GM12878 (cell line): ENCODE measurements around the gene NBDY. TPM values are rescaled to one million over a fixed set of nuclear protein-coding genes. Genes with fewer than 3 reads are reported as not detected.

Source experiments
- ATAC-seq: fragments of 200-7000 bp; cut with Tn5 transposase; 3 replicates; pipeline ENCODE4 v1.9.1; 2020; ENCODE audit warnings: mild to moderate bottlenecking, moderate library complexity
- BruUV-seq: library from RNA; stranded (reverse); fragments of 400-500 nt; replicated peaks from 2 replicates; lab custom pipeline; 2021; lab: Mats Ljungman, UMichigan
- CTCF ChIA-PET: fragments of 300-600 bp; sonication (Branson Sonifier 250); formaldehyde crosslinking; extraction: SDS; loops from one replicate; lab custom pipeline; 2021; ENCODE audit warnings: inconsistent platforms; lab: Yijun Ruan, JAX
- POLR2A ChIA-PET: fragments of 350-600 bp; formaldehyde crosslinking; extraction: SDS; loops from one replicate; lab custom pipeline; 2021; ENCODE audit warnings: inconsistent platforms; lab: Charles Lee
- RAD21 ChIA-PET: fragments of 300-600 bp; sonication (Branson Sonifier 250); formaldehyde crosslinking; loops from one replicate; lab custom pipeline; 2023; ENCODE audit warnings: antibody characterized with exemption; ENCODE audit not compliant: unreplicated experiment; lab: Charles Lee
- SMC1A ChIA-PET: fragments of 300-600 bp; sonication (Branson Sonifier 250); formaldehyde crosslinking; loops from one replicate; lab custom pipeline; 2023; ENCODE audit not compliant: unreplicated experiment, uncharacterized antibody; lab: Charles Lee
- DNase-seq: peaks from one replicate; pipeline ENCODE4 v3.0.0-alpha.2; 2011; ENCODE audit warnings: low read depth, low spot score
- FAIRE-seq: peaks from 3 replicates; lab custom pipeline; 2011; peaks lifted over from hg19 to GRCh38; lab: Jason Lieb, UNC
- H2AFZ ChIP-seq: 2 replicates; pipeline ENCODE4 v1.6.0; 2011; ENCODE audit warnings: low read depth, low read length, control low read depth; ENCODE audit not compliant: control insufficient read depth
- H3K27ac ChIP-seq: 2 replicates; pipeline ENCODE4 v1.5.1; 2011; ENCODE audit warnings: control low read depth; ENCODE audit not compliant: control insufficient read depth, insufficient read depth
- H3K27me3 ChIP-seq, 2 experiments: replicated peaks in 1 of 2; 2 replicates each; pipeline versions ENCODE4 v1.6.0 to v1.6.1; 2011; ENCODE audit warnings: low read length in 1 of 2; ENCODE audit not compliant: control insufficient read depth in 2 of 2, insufficient read depth in 2 of 2
- H3K36me3 ChIP-seq, 2 experiments: 2 replicates each; pipeline ENCODE4 v1.5.1; 2011; ENCODE audit warnings: low read length in 1 of 2; ENCODE audit not compliant: control insufficient read depth in 2 of 2, insufficient read depth in 2 of 2
- H3K4me1 ChIP-seq: 2 replicates; pipeline ENCODE4 v1.6.1; 2011; ENCODE audit warnings: mild to moderate bottlenecking, low read length, moderate library complexity, mixed read lengths; ENCODE audit not compliant: control insufficient read depth, insufficient read depth
- H3K4me2 ChIP-seq: 2 replicates; pipeline ENCODE4 v1.6.0; 2011; ENCODE audit warnings: control low read depth; ENCODE audit not compliant: control insufficient read depth, insufficient read depth
- H3K4me3 ChIP-seq: fragments of 200-600 bp; sonication (generic); 2 replicates; pipeline ENCODE4 v1.5.1; 2016
- H3K79me2 ChIP-seq: 2 replicates; pipeline ENCODE4 v1.6.0; 2011; ENCODE audit warnings: low read length; ENCODE audit not compliant: control insufficient read depth, insufficient read depth
- H3K9ac ChIP-seq: 2 replicates; pipeline ENCODE4 v1.8.0; 2011; ENCODE audit warnings: low read length, control low read depth, mixed read lengths; ENCODE audit not compliant: control insufficient read depth, insufficient read depth
- H3K9me3 ChIP-seq: replicated peaks from 3 replicates; pipeline ENCODE4 v1.5.1; 2011; ENCODE audit warnings: mild to moderate bottlenecking, low read length; ENCODE audit not compliant: control insufficient read depth, insufficient read depth
- H4K20me1 ChIP-seq: 2 replicates; pipeline ENCODE4 v1.6.0; 2011; ENCODE audit not compliant: control insufficient read depth, insufficient read depth
- FOXK2 ChIP-seq: fragments of 450-650 bp; IDR thresholded peaks from 2 replicates; pipeline ENCODE4 v1.6.1; 2017; ENCODE audit warnings: mild to moderate bottlenecking, moderate library complexity
- NR2C2 ChIP-seq: IDR thresholded peaks from 2 replicates; pipeline ENCODE4 v1.6.1; 2011; ENCODE audit warnings: borderline replicate concordance, low read depth; ENCODE audit not compliant: control insufficient read depth, insufficient read length
- PAX5 ChIP-seq: IDR thresholded peaks from 2 replicates; pipeline ENCODE4 v1.6.1; 2011; ENCODE audit warnings: low read depth, low read length, borderline replicate concordance
- SMAD5 ChIP-seq: IDR thresholded peaks from 2 replicates; pipeline ENCODE4 v1.6.1; 2016; ENCODE audit warnings: antibody characterized with exemption, low read depth
- SPI1 ChIP-seq: IDR thresholded peaks from 2 replicates; pipeline ENCODE4 v1.6.1; 2011; ENCODE audit warnings: low read depth, mild to moderate bottlenecking, low read length, moderate library complexity, borderline replicate concordance; ENCODE audit not compliant: insufficient read depth
- WGBS: methylation state at CpG from one replicate; pipeline ENCODE4 v1.1.6; 2016; ENCODE audit warnings: low lambda C conversion rate; ENCODE audit not compliant: insufficient replicate concordance, insufficient coverage; ENCODE audit errors: missing lambda C conversion rate; 5-methylcytosine and 5-hydroxymethylcytosine counted together
- in situ Hi-C: fragments of 300-500 bp; cut with MboI; formaldehyde crosslinking; loops from 9 replicates; pipeline ENCODE4 v1.14.3; 2018; ENCODE audit warnings: mixed read lengths
- intact Hi-C: fragments of 100-400 bp; cut with micrococcal nuclease; formaldehyde crosslinking; loops from one replicate; pipeline ENCODE4 v1.14.2; 2022; ENCODE audit not compliant: unreplicated experiment
- polyA plus RNA-seq, 11 experiments: library from polyadenylated mRNA; depleted of rRNA in 4 of 11; unstranded in 6 of 11; stranded (reverse) in 5 of 11; fragments of >200 nt; fragmentation: Nextera tagmentation in 4 of 11; fragmentation: Illumina TruSeq in 1 of 11; extraction: Ambion mirVana in 4 of 11; extraction: Trizol in 1 of 11; gene quantifications; 1 replicate in 1 of 11; 2 replicates in 10 of 11; pipeline versions ENCODE4 v1.2.1 to v1.2.3, GENCODE V29; 2011 to 2016; ENCODE audit warnings: inconsistent platforms in 2 of 11, missing spikeins in 2 of 11, low read depth in 1 of 11
- total RNA-seq, 4 experiments: library from RNA; depleted of rRNA in 3 of 4; stranded (reverse); fragments of >200 nt in 3 of 4; fragmentation: Illumina TruSeq in 1 of 4; extraction: Trizol in 1 of 4; gene quantifications; 2 replicates each; pipeline versions ENCODE4 v1.2.1 to v1.2.3, GENCODE V29; 2013 to 2021
- TF ChIP-seq, protein P1 (sequence below): IDR thresholded peaks from 2 replicates; pipeline ENCODE4 v1.6.1; 2012; ENCODE audit warnings: mild to moderate bottlenecking, low read depth, low read length
- TF ChIP-seq, protein P2 (sequence below): fragments of 450-650 bp; IDR thresholded peaks from 2 replicates; pipeline ENCODE4 v1.6.1; 2016; ENCODE audit warnings: mild to moderate bottlenecking
- TF ChIP-seq, protein P3 (sequence below): fragments of 450-650 bp; conservative IDR thresholded peaks from 2 replicates; pipeline ENCODE4 v1.6.1; 2017; ENCODE audit warnings: mild to moderate bottlenecking, moderate library complexity
- TF ChIP-seq, protein P4 (sequence below): fragments of 450-650 bp; IDR thresholded peaks from 2 replicates; pipeline ENCODE4 v1.6.1; 2016; ENCODE audit warnings: mild to moderate bottlenecking
- TF ChIP-seq, protein P5 (sequence below): IDR thresholded peaks from 2 replicates; pipeline ENCODE4 v1.6.1; 2012; ENCODE audit warnings: improper control_type of control experiment, low read depth, low read length; ENCODE audit not compliant: insufficient replicate concordance

NBDY gene
- total and polyA plus RNA-seq, 10 of the 15 experiments (the other 5 are each of a cell fraction or from before 2014, with no cell fraction given) = 10.8 to 122 (median 61.5) TPM

DNA sequence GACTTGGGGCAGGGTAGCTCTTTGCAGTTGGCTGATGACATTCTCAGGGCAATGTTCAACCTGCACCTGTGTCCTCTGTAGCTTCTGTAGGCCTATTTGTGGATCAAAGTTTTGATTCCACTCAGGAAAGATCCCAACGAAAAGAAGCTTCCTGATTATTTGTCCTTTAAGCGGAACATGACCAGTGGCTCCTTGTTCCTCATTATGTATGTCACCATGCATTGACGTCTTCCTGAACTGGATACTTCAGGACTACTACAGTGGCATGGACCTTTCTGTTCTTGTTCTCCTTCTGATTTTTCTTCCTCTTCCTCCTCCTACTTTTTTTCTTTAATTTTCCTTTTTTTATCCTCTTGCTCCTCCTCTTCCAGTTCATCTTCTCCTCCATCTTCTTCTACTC is 62.4 kb downstream of the NBDY start:
- Histone ChIP-seq H3K4me3 (no peak overlapping the region), H3K36me3 (no peaks in the 10 kb centered on the region; a peak in 3 of 4 replicates), H4K20me1 (no peaks in the 10 kb centered on the region), H2AFZ (no peak overlapping the region), H3K9me3 (no peaks in the 10 kb centered on the region), H3K27me3 (no peaks in the 10 kb centered on the region), H3K79me2 (no peaks in the 10 kb centered on the region), H3K9ac (no peak overlapping the region), H3K4me2 (no peak overlapping the region), H3K4me1 (no peaks in the 10 kb centered on the region), H3K27ac (no peak overlapping the region)
- 84% methylated on average over 3 of the region's 3 CpGs for WGBS
- in situ Hi-C loops (no loop called here), intact Hi-C loops (no loop called here)
- SMC1A ChIA-PET = interaction anchor here (1.7 kb wide), 1 partner anchor 186 kb away, joined by 5 read pairs; no protein-coding TSS in a partner anchor
- DNase-seq = no peak
- BruUV-seq = no TSS peak
- no peak for FAIRE-seq
- no peak for ATAC-seq
- RAD21 ChIA-PET = no interaction called here
- POLR2A ChIA-PET = no interaction called here
- CTCF ChIA-PET = interaction anchor here (1.2 kb wide), 1 partner anchor 12 kb away, joined by 6 read pairs; no protein-coding TSS in a partner anchor
- TF ChIP-seq SPI1 = no peak
- TF ChIP-seq FOXK2 = no peak
- TF ChIP-seq, protein P1, sequence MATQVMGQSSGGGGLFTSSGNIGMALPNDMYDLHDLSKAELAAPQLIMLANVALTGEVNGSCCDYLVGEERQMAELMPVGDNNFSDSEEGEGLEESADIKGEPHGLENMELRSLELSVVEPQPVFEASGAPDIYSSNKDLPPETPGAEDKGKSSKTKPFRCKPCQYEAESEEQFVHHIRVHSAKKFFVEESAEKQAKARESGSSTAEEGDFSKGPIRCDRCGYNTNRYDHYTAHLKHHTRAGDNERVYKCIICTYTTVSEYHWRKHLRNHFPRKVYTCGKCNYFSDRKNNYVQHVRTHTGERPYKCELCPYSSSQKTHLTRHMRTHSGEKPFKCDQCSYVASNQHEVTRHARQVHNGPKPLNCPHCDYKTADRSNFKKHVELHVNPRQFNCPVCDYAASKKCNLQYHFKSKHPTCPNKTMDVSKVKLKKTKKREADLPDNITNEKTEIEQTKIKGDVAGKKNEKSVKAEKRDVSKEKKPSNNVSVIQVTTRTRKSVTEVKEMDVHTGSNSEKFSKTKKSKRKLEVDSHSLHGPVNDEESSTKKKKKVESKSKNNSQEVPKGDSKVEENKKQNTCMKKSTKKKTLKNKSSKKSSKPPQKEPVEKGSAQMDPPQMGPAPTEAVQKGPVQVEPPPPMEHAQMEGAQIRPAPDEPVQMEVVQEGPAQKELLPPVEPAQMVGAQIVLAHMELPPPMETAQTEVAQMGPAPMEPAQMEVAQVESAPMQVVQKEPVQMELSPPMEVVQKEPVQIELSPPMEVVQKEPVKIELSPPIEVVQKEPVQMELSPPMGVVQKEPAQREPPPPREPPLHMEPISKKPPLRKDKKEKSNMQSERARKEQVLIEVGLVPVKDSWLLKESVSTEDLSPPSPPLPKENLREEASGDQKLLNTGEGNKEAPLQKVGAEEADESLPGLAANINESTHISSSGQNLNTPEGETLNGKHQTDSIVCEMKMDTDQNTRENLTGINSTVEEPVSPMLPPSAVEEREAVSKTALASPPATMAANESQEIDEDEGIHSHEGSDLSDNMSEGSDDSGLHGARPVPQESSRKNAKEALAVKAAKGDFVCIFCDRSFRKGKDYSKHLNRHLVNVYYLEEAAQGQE = no peak
- TF ChIP-seq SMAD5 = no peak
- no peak for TF ChIP-seq PAX5
- no peak for TF ChIP-seq NR2C2
- TF ChIP-seq, protein P2, sequence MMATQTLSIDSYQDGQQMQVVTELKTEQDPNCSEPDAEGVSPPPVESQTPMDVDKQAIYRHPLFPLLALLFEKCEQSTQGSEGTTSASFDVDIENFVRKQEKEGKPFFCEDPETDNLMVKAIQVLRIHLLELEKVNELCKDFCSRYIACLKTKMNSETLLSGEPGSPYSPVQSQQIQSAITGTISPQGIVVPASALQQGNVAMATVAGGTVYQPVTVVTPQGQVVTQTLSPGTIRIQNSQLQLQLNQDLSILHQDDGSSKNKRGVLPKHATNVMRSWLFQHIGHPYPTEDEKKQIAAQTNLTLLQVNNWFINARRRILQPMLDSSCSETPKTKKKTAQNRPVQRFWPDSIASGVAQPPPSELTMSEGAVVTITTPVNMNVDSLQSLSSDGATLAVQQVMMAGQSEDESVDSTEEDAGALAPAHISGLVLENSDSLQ = no peak
- TF ChIP-seq, protein P3, sequence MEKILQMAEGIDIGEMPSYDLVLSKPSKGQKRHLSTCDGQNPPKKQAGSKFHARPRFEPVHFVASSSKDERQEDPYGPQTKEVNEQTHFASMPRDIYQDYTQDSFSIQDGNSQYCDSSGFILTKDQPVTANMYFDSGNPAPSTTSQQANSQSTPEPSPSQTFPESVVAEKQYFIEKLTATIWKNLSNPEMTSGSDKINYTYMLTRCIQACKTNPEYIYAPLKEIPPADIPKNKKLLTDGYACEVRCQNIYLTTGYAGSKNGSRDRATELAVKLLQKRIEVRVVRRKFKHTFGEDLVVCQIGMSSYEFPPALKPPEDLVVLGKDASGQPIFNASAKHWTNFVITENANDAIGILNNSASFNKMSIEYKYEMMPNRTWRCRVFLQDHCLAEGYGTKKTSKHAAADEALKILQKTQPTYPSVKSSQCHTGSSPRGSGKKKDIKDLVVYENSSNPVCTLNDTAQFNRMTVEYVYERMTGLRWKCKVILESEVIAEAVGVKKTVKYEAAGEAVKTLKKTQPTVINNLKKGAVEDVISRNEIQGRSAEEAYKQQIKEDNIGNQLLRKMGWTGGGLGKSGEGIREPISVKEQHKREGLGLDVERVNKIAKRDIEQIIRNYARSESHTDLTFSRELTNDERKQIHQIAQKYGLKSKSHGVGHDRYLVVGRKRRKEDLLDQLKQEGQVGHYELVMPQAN = no peak
- TF ChIP-seq, protein P4, sequence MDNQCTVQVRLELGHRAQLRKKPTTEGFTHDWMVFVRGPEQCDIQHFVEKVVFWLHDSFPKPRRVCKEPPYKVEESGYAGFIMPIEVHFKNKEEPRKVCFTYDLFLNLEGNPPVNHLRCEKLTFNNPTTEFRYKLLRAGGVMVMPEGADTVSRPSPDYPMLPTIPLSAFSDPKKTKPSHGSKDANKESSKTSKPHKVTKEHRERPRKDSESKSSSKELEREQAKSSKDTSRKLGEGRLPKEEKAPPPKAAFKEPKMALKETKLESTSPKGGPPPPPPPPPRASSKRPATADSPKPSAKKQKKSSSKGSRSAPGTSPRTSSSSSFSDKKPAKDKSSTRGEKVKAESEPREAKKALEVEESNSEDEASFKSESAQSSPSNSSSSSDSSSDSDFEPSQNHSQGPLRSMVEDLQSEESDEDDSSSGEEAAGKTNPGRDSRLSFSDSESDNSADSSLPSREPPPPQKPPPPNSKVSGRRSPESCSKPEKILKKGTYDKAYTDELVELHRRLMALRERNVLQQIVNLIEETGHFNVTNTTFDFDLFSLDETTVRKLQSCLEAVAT = no peak
- TF ChIP-seq, protein P5, sequence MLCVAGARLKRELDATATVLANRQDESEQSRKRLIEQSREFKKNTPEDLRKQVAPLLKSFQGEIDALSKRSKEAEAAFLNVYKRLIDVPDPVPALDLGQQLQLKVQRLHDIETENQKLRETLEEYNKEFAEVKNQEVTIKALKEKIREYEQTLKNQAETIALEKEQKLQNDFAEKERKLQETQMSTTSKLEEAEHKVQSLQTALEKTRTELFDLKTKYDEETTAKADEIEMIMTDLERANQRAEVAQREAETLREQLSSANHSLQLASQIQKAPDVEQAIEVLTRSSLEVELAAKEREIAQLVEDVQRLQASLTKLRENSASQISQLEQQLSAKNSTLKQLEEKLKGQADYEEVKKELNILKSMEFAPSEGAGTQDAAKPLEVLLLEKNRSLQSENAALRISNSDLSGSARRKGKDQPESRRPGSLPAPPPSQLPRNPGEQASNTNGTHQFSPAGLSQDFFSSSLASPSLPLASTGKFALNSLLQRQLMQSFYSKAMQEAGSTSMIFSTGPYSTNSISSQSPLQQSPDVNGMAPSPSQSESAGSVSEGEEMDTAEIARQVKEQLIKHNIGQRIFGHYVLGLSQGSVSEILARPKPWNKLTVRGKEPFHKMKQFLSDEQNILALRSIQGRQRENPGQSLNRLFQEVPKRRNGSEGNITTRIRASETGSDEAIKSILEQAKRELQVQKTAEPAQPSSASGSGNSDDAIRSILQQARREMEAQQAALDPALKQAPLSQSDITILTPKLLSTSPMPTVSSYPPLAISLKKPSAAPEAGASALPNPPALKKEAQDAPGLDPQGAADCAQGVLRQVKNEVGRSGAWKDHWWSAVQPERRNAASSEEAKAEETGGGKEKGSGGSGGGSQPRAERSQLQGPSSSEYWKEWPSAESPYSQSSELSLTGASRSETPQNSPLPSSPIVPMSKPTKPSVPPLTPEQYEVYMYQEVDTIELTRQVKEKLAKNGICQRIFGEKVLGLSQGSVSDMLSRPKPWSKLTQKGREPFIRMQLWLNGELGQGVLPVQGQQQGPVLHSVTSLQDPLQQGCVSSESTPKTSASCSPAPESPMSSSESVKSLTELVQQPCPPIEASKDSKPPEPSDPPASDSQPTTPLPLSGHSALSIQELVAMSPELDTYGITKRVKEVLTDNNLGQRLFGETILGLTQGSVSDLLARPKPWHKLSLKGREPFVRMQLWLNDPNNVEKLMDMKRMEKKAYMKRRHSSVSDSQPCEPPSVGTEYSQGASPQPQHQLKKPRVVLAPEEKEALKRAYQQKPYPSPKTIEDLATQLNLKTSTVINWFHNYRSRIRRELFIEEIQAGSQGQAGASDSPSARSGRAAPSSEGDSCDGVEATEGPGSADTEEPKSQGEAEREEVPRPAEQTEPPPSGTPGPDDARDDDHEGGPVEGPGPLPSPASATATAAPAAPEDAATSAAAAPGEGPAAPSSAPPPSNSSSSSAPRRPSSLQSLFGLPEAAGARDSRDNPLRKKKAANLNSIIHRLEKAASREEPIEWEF = no peak
